NCI-H1105 treated with DMSO at 0.1 percent for 48 hours (cell line): Measurements from ENCODE around the gene UNC5CL.
"Not testable (repeated sequence)": the region's sequence is repeated elsewhere in the genome, so short reads cannot be mapped to it uniquely, and the experiment has no call there.

Experiments
- DNase-seq: peaks from one replicate; lab custom pipeline; 2025; lab: John Stamatoyannopoulos, UW

UNC5CL gene

DNA sequence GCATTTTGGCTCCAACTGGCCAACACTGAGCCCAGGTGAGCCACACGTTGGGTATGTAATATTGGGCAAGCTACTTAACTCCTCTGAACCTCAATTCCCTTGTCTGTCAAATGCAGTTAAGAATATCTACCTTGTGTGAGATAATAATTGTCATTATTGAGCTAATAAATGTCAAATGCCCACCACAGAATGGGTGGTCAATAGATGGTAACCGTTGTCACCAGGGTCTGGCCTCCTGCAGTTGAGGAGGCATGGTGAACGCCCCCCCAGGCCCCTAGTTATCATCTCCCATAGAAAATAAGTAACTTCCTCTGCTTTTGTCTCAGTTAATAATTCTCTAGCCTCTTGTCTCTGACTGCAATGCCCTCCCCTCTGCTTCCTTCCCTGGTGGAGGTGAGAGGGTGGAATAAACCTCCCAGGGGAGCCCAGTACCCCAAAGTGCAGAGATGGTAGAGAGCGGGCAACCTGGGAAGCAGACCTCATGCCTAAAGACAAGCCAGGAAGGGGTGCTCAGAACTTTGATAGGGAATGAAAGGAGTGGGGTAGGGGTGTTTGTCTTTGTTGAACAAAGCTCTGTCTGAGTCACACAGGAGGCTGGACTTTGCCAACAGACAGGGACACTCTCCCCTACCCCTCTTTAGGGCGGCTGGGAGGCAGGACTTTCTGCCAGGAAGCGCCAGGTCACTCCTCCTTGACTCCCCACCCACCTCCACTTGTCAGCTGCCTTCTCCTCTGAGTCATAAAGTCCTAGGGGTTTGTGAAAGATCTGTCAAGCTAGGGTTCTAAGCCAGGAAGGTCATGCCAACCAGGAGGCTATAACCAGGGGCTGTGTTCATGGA, 1.3 kb upstream of the UNC5CL start:
- DNase-seq = no peak

DNA sequence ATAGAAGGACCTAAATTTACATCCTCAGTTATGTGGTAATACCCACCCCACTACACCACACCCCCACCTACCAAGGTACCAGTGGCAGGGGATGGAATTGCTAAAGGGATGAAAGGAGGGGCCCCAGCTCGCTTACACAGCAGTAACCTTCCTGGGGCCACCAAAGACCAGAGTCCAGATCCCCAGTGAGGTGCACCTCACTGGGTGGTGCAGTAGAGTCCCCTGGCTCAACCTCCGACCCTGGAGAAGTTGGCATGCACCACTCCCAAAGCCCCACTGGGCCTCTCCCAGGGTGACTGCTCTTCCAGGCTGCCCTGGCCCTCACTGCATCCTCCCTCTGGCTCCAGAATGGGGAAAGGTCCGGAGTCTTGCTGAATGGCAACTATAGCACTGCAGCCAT, 816 bp downstream of the UNC5CL start:
- DNase-seq = no peak

DNA sequence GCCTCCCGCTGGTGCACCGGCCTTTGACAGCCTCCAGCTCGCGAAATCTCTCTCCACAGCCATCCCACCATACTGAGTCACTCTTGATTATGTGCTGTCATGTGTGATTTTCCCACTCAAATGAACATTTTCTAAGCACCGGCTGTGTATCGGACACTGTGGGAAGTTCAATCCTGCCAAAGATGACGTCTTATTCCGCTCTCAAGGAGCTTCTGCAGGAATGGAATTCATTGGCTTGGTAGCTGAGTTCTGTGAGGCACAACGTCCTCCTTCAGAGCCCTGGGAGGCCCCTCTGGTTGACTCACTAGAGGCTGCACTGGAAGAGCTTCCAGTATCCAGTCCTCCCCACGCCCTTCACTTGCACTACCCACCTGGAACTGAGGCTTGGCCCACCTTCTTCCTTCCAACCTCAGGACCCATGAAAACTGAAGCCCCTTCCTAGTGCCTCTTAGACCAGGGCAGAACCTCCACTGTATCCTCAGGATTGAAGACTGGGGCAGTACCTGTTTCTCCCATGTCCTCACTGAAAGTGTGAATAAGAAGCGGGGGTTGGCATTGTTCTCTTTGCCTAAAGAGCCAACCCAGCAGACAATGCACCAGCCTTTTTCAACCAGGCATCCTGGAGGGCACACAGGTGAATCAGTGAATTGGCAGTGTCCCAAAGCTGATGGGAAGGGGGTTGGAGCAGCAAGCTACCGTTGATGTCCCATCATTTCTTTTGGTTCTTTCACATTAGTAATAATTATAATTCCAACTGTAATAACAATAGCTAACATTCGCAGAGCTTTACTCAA, 1.7 kb downstream of the UNC5CL start:
- peak; percentile 3 for DNase-seq

DNA sequence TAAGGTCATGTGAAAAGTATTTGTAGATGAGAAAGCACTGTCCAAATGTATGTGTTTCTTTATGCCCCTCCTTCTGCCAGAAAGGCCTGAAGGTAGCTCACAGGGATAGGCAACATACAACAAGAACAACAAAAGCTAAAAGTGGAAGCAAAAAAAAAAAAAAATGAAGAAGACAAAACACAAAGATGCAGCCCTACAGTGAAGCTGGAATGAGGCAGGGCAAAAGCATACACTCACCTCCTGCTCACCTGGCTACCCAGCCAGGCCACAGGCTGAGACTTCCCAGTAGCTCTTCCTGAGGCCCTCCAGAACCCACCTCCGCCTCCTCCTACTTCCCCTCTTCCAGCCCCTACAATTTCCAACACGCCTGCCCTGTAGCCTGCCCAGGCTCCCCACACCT, 2.4 kb downstream of the UNC5CL start:
- no peak for DNase-seq

DNA sequence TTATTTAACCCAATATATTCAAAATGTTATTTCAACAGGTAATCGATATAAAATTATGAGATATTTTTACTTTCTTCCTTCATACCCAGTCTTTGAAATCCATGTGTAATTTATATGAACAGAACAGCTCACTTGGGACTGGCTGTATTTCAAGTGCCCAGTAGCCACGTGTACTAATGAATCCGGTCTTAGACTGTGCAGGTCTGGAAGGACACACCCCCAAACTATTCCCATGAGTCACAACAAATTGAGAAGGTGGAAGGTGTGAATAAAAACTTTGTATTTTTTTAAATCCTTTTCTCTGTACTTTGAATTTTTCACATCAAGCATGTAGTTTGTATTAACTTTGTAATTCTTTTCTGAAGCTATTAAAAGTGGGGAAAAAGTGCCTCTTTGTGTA, 2.8 kb downstream of the UNC5CL start:
- no peak for DNase-seq

DNA sequence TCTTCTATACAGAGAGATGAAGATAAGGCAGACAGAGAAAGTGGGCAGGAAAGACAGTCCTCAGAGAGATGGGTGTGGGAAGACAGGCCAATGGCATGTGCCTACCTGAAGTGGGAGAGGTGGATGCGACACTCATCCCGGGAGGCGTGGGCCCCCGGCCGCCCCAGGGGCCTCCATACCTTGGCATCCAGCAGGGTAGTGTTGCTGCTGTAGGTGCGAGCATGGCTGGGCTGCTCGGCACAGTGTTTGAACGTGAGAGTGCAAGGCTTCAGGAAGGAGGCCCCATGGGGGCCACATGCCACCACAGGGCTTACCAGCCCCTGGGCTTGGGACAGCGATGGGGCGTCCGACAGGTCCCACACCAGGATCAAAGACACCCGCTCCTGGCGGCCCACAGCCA, 5.2 kb downstream of the UNC5CL start:
- no peak for DNase-seq

DNA sequence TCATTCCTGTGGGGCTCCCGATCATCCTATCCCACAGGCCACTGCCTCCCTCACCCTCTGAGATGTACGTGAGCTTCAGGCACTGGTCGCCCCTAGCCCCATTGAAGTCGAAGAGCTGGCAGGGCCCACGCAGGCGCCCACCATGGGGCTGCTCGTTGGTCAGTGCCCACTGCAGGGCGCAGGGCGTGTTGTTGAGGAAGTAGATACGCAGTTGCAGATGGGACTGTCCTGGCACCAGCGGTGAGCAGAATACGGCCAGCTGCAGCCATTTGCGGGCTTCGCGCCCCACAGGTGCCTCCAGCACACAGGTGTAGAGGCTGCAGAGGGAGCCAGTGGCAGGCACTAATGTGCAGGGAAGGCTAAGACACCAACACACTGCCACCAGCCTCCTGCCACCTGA, 6.2 kb downstream of the UNC5CL start:
- DNase-seq = no peak

DNA sequence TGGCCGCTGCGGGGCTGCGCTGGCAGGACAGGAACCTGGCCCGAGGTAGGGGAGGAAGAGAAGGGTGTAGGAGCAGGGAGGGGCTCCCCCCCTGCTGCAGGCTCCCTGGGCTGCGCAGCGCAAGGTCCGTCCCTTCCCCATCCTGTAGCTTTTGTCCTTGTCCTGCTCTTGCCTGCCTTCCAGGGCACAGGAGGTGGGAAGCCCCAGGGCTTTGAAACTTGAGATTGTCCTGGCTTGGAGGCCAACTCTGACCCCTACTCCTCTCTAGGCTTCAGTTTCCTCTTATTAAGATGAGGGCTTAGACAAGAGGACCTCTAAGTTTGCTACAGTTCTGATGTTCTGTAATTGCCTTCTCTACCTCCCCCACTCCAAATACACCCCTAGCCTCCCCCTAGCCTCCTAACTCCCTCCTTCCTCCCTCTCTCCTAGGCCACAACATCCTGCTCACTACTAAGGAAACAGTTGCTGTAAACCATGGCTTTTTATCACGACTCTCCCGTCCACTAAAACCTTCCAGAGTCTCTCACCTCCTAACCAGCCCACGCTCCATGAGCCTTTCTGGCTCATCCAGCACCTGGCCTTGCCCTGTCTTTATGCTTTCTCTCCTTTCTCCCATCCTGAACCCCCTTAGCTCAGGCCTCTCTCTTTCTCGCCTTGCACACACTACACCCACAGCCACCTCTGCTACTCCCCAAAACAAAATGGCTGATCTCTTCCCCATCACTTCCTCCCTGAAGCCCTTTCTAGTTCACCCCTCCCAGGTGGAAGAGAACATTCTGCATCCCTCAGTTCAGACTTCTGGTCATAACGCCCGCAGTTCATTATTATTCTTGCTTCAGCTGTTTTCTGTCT, 10.2 kb downstream of the UNC5CL start:
- no peak for DNase-seq

DNA sequence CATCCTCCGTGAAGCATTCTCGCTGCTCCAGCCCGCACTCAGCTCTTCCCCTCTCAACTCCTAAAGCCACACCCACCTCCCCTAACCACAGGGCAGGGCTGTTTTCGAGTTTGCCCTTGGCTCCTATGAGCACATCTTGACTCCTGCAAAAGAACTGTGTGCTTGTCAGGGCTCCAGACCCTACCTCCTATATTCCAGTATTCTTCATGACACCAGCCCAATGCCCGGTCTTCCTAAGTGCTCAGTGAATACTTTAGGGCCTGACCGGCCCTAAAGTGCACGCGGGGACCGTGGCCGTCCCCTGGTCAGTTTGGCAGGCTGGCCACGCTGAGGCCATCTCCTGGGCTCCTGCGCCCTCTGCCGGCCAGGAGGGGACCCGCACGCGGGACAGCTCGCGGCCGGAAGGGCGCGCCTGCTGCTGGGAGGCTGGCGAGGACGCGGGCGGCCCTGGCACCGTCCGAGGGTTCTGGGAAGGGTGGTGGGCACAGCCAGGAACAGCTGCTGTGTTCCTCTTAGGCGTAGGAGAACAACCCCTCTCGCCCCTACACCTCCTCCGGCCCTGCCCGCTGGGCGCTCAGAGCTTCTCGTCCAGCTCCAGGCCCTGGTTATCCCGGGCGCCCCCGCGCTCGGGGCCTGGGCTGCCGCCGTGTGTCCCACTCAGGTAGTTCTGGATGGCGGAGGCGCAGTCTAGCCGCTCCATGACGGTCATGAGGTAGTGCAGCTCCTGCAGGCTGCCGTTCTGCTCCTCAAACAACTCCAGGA, 11.0 kb downstream of the UNC5CL start:
- peak; percentile 66 for DNase-seq

DNA sequence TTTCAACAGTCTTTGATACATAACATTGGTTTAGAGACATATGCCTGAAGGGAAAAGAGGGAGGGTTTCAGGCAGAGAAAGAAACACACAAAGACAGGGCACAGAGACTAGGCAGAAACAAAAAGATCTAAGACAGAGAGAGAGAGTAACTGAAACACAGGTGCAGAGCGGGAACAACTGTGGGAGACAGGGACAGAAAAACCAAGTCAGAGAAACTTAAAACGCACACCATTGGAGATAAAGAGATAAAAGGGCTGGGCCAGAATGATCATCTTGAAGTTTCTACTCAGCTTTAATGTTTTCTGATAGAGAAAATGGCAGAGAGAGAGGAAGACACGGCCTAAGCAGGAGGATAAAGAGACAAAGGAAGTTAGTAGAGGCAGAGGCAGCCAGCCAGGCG, 11.8 kb downstream of the UNC5CL start:
- no peak for DNase-seq

DNA sequence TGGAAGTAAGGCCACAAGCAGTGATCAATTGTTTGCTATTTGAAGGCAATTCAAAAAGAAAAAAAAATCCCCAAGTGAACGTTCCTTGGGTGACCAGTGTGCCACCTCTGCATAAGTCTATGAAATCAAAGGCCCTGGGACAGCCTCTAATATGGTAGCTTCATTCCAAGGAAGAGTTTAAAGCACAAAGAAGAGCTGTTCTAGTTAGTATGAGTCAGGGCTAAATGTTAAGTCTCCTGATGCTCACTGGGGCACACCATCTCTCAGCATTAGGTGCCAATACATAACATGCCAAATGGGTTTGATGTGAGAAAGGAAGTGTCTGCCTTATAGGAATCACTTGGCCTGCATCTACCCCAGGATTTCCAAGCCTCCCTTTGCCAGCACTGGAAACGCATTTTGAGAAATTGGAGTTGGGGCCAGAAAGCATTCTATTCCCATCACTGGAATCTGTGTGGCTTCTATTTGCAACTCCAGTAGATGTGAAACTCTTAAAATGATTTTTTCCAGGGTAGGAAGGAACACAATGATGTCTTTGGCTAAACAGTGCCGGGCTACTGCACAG, 13.0 kb downstream of the UNC5CL start:
- no peak for DNase-seq

DNA sequence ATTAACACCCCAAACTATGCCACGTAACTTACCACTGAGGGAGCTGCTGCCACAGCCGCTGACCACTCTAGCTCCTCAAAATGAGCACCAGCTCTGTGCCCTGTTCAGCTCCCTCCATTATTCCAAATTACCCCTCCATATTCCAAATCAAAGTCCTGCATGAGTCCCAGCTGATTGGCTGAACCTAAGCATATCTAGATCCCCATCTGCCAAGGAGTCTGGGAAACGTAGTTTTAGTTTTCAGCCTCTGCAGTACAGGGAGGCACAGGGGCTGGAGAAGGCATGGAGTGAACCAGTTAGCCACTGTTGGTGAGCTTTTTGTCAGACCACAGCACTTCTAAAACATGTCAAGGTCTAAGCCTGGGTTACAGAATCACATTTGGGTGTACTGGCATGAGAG, 15.9 kb downstream of the UNC5CL start:
- no peak for DNase-seq

DNA sequence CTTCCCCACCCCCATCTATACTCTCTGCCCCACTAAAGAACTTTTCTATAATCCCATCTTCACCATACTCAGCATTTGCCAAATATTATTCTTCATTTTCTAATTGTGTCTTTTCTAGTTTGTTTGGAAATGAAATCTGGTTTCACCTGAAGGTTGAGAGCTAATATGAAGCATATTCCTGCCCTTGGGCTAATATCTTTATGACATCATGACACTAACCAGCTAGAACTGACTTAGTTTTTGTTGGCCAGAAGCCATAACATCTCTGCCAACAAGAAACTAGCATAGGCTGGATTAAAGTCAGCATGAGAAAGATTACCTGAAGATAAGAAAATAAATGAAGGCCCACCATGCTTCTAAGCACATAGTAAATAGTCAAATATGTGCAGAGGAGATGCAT, 16.7 kb downstream of the UNC5CL start:
- no peak for DNase-seq

DNA sequence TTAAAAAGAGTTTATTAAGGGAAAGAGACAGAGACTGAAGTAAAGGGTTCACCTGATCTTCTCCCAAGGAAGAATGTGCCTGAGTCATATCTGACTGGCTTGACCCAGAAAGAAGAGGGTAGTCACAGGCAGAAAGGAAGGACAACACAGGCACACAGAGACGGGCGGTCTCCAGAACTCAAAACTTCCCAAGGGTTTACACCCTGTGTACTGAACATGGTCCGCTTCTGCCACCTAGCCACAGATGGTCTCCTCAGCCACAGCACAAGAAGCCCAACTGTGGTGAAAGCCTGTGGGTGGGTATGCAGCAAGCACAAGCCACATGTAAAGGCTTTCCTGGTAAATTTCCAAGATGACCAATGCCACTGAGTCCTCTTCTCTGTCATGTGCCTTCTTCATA, 17.2 kb downstream of the UNC5CL start:
- DNase-seq = no peak

DNA sequence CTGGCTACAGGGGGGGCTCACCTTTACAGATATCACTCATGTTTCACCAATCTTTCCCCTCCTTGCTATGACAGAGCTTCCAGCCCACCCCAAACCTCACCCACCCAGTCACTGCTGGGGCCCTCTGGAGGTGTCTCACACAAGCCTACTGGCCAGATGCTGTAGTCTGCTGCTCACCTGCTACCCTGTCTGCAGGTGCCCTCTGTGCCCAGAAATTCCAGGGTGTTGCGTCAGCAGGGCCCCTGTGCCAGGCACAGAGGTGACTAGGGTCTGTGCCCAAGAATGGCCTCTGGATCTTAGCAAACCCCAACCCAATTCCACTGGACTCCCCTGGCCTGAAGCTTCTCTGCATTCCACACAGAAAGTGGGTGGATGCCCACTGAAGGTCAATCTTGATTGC, 21.4 kb downstream of the UNC5CL start:
- DNase-seq = no peak

DNA sequence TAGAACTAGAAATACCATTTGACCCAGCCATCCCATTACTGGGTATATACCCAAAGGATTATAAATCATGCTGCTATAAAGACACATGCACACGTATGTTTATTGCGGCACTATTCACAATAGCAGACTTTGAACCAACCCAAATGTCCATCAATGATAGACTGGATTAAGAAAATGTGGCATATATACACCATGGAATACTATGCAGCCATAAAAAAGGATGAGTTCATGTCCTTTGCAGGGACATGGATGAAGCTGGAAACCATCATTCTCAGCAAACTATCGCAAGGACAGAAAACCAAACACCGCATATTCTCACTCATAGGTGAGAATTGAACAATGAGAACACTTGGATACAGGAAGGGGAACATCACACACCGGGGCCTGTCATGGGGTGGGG, 23.2 kb downstream of the UNC5CL start:
- DNase-seq = not testable (repeated sequence)

DNA sequence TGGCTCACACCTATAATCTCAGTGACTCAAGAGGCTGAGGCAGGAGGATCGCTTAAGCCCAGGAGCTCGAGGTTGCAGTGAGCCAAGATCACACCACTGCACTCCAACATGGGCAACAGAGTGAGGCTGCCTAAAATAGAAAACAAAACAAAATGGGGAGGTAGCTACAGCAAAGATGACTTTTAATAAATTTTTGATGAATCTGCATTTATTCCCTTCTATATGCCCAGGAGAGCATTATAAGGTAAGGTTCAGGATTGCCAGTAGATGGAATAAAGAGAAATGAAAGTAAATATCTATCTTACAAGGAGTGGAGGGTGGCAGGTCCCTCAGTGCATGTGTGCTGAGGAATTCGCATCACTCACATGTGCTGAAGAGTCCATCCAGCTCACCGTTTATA, 24.2 kb downstream of the UNC5CL start:
- DNase-seq = no peak

DNA sequence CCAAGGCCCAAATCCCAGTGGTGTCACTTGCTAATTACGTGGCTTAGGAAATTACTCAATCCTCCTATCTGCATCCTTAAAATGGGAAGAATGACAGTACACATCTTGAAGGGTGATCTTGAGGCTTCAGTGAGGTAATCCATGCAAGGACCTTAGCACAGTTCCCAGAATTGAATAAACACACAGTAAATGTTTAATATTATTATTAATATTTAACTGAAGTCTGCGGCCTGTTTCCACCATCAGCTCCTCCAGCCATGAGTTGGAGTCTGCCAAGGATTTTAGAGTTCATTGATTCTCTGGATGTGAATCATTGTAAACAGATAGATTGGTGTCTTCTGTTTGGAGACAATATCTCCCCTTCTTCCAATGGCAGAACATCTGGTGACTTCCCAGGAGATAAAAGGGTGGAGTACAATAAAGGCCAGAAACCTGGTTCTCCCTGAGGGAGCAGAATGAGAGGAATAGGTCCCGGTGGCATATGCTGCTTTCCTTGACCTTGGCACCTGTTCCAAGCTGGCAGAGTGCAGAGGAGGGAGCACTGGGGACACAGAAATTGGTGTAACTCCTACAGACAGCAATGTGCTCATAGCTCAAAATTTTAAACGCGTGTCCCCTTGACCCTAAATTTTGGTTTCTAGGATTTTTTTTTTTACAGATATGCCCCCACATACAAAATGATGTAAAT, 25.4 kb downstream of the UNC5CL start:
- DNase-seq = no peak

DNA sequence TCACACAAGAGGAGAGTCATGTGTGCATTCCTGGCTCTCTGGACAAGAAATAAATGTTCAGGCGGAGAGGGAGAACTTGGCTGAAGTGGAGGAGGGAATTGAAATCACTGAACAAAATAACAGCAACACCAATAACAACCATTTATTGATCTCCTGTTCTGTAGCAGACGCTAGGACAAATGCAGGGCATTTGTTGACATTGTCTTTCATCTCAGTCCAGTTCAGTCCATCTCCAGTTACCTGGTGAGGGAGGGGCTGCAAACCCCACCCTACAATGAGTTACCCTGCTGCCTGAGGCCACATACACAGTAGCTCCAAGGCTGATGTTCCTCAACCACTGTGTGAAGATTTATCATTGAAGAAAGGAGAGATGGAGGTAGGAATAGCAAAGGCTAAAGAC, 27.3 kb downstream of the UNC5CL start:
- no peak for DNase-seq

DNA sequence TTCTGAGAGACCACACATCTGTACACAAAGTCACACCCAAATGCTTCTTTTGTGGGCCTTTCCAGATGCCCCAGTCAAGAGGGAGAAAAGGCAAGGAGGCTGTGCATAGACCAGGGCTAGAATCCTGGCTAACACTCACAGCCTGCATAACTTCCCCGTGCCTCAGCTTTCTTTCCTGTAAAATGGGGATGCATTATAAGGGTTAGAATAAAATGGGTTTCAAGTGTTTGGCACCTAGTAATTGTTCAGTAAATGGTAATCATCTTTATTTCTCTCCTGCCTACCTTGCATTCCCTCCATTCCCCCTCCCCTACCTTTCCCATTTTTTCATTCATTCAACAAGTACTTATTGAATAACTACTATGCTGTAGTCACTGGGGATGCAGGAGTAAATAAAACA, 29.4 kb downstream of the UNC5CL start:
- no peak for DNase-seq

DNA sequence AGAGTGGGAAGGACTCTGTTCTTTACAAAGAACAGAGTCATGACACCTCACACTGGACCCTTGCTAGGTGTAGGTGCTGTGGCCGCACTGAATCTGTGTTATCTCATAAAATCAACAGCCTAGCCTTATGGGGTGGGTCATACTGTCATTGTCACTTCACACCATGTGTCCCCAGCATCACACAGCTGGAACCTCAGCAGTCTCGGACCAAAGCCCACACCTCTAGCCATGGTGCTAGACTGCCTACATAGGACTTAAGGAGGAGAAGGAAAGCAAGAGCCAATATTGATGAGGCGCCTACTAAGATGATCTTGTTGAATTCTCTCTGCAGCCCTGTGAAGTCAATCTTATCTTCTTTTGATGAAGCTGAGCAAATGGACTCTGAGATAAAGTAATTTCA, 31.0 kb downstream of the UNC5CL start:
- DNase-seq = no peak
